Measurements from ENCODE around the gene LRRC49.

GRCh38 chr15:71008250-71008870 is 115.7 kb downstream of the LRRC49 start:
- no peak for TF ChIP-seq CTCF (conservative IDR thresholded peaks at IDR 0.05 in 1 of 2, IDR thresholded peaks at IDR 0.05 in 1 of 2; ENCODE audit: extremely low read depth in 1 of 2, insufficient read depth in 1 of 2, low read depth in 1 of 2, low read length in 2 of 2)
- TF ChIP-seq EZH2 (IDR thresholded peaks at IDR 0.05; ENCODE audit: borderline replicate concordance, low read length) = no peak
